Kidney (tissue), 14 donors: Measurements from ENCODE around the gene C19orf47. TPM values are rescaled to one million over a fixed set of nuclear protein-coding genes. Genes with fewer than 3 reads are reported as not detected.

Source experiments
- DNase-seq, 5 donors: peaks; one replicate each; pipeline ENCODE4 v3.0.0-alpha.2; 2013 to 2020
- FAIRE-seq: peaks from 2 replicates; lab custom pipeline; 2012; peaks lifted over from hg19 to GRCh38; lab: Jason Lieb, UNC
- H3K27ac ChIP-seq, 2 donors: one replicate each; pipeline ENCODE4 v1.7.0; 2013; ENCODE audit warnings: low read depth in 2 of 2, low read length in 2 of 2, inconsistent platforms in 1 of 2
- H3K27me3 ChIP-seq: one replicate; pipeline ENCODE4 v1.7.1; 2013; ENCODE audit warnings: low read length, inconsistent platforms; ENCODE audit not compliant: control insufficient read depth, insufficient read depth
- H3K36me3 ChIP-seq, 3 donors: one replicate each; pipeline versions ENCODE4 v1.7.0 to v1.7.1; 2013; ENCODE audit warnings: low read length in 3 of 3, control low read depth in 1 of 3, inconsistent platforms in 1 of 3; ENCODE audit not compliant: insufficient read depth in 3 of 3, control insufficient read depth in 2 of 3
- H3K4me1 ChIP-seq, 3 donors: one replicate each; pipeline versions ENCODE4 v1.7.0 to v1.7.1; 2013; ENCODE audit warnings: low read length in 3 of 3, inconsistent platforms in 1 of 3, low read depth in 1 of 3; ENCODE audit not compliant: control insufficient read depth in 2 of 3, insufficient read depth in 2 of 3
- H3K4me3 ChIP-seq, 3 donors: one replicate each; pipeline versions ENCODE4 v1.7.0 to v1.8.1; 2013; ENCODE audit warnings: low read length in 3 of 3, control low read depth in 1 of 3, inconsistent platforms in 1 of 3
- H3K9ac ChIP-seq, 3 donors: one replicate each; pipeline versions ENCODE4 v1.7.0 to v1.7.1; 2013; ENCODE audit warnings: low read length in 3 of 3, control low read depth in 1 of 3, inconsistent platforms in 1 of 3
- H3K9me3 ChIP-seq, 3 donors: one replicate each; pipeline versions ENCODE4 v1.7.0 to v1.7.1; 2013; ENCODE audit warnings: low read length in 3 of 3, control low read depth in 1 of 3, inconsistent platforms in 1 of 3; ENCODE audit not compliant: control insufficient read depth in 2 of 3, insufficient read depth in 1 of 3
- intact Hi-C: fragments of 100-400 bp; cut with DNase I; formaldehyde crosslinking; loops from one replicate; pipeline ENCODE4 v1.11.1; 2022
- polyA plus RNA-seq: library from polyadenylated mRNA; stranded (reverse); fragments of 350-450 nt; fragmentation: Illumina TruSeq; extraction: RNeasy Lipid Tissue Mini Kit (QIAGEN cat#74804); gene quantifications from one replicate; pipeline ENCODE4 v1.2.3, GENCODE V29; 2014; ENCODE audit warnings: low read depth, low replicate concordance; ENCODE audit not compliant: insufficient read depth
- total RNA-seq: library from RNA; stranded (reverse); fragmentation: NEBNext Ultra II Directional; extraction: Animal tissue kit (Norgen Biotek cat#: 25700); gene quantifications from one replicate; pipeline ENCODE4 v1.2.1, GENCODE V29; 2021
- TF ChIP-seq, protein P1 (sequence below): IDR thresholded peaks from 3 replicates; pipeline ENCODE4 v1.5.1; 2012; ENCODE audit warnings: mild to moderate bottlenecking, moderate library complexity, borderline replicate concordance; ENCODE audit not compliant: insufficient read depth; ENCODE audit errors: extremely low read depth
- donor health status: control.
- donor health status: control.
- donor health status: control.
- donor health status: control.
- donor health status: control.
- donor health status: DM: yes; HTN: yes; CAD: no.
- donor health status: Normal renal cell carcinoma (clear cell type).

The C19orf47 gene
- total and polyA plus RNA-seq, 2 donors from 2014 or later, result 12.9 to 13.0 TPM

DNA sequence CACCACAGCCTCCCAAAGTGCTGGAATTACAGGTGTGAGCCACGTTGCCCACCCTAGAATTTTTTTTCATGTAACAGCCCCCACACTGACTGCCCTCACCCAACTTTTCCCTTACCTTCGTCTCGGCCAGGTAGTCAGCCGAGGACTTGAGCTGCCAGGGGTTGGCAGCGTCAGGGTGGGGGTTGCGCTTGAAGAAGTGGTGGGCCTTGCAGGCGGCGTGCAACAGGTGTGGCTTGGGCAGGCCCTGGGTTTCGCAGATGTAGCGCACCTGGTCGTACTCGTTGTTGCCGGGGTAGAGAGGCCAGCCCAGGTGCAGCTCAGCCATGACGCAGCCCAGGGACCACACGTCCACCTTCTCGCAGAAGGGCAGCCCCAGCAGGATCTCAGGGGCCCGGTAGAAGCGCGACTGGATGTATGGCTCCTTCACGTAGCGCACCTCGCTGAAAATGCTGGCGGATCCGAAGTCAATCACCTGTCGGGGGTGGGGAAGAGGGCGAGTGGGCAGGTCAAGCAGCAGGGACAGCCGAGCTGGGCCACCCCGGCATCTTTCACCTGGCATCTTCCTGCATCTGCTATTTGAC lies 35.6 kb upstream of the C19orf47 start:
- H3K4me1 ChIP-seq, result no peaks in the 10 kb centered on the region
- H3K36me3 ChIP-seq, result peaks cover 0 to 3% (median 2%) of the 10 kb centered on the region in 3 donors
- intact Hi-C loops, result no loop called here
- no peak overlapping the region for H3K27ac ChIP-seq
- H3K27me3 ChIP-seq, result no peaks in the 10 kb centered on the region
- FAIRE-seq, result no peak
- H3K9ac ChIP-seq, result no peak overlapping the region
- no peak for DNase-seq
- TF ChIP-seq, protein P1, sequence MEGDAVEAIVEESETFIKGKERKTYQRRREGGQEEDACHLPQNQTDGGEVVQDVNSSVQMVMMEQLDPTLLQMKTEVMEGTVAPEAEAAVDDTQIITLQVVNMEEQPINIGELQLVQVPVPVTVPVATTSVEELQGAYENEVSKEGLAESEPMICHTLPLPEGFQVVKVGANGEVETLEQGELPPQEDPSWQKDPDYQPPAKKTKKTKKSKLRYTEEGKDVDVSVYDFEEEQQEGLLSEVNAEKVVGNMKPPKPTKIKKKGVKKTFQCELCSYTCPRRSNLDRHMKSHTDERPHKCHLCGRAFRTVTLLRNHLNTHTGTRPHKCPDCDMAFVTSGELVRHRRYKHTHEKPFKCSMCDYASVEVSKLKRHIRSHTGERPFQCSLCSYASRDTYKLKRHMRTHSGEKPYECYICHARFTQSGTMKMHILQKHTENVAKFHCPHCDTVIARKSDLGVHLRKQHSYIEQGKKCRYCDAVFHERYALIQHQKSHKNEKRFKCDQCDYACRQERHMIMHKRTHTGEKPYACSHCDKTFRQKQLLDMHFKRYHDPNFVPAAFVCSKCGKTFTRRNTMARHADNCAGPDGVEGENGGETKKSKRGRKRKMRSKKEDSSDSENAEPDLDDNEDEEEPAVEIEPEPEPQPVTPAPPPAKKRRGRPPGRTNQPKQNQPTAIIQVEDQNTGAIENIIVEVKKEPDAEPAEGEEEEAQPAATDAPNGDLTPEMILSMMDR, result no peak
- H3K4me3 ChIP-seq, result no peak overlapping the region
- no peaks in the 10 kb centered on the region for H3K9me3 ChIP-seq

DNA sequence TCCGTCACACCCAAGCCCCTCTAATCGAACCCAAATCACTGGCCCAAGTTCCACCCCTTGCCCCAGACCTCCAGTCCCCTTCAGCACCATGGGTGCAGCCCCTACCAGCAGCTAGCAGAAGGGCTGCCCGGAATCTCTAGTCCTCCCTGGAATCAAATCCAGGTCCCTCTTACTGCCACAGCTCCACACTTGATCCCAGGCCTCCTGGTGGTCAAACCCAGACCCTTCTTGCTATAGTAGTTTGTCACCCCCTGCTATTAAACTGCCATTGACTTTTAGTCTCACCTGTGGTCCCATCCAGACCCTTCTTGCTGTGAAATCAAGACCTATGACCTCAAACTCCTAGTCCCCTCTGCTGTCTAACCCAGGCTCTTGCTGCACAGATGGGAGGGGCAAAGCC lies 33.1 kb upstream of the C19orf47 start:
- intact Hi-C loops, result no loop called here
- Histone ChIP-seq H3K4me3 (no peak overlapping the region), H3K9me3 (no peaks in the 10 kb centered on the region), H3K27ac (no peak overlapping the region), H3K9ac (no peak overlapping the region), H3K27me3 (no peaks in the 10 kb centered on the region), H3K4me1 (no peaks in the 10 kb centered on the region), H3K36me3 (peaks cover 2 to 8% (median 3%) of the 10 kb centered on the region in 3 donors)
- TF ChIP-seq, protein P1, result no peak
- FAIRE-seq (no peak), DNase-seq (no peak)

DNA sequence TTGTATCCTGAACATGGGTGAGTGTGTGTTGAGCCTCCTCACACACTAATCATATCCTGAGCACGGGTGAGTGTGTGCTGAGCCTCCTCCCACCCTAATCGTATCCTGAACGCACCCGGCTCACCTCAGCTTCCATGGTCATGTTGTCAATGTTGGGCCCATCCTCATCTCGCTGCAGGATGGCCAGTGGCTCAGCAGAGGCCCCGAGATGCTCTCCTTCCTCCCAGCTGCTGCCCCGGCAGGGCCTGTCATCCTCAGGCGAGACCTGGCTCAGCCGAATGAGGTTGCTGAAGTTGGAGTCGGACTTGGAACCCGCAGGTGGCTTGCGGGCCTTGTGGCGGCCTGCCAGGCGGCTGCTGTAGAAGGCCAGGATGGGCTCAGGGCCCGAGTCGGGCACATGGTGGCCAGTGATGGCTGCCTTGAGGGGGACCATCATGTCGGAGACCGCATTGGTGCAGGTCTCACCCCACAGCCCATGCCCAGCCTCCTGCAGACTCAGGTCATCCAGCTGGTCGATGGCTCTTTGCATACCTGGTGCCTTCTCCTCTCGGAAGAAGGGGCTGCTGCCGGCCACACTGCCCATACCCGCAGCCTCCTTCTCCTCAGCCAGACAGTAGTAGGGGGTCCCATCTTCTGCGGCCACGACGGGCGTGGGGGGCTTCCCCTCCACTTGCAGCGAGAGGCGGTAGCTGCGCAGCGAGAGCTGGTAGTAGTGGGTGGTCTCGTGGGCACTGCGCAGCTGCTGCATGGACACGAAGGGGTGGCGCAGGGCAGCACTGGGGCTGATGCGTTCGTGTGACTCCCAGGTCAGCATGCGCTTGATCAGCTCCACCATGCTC lies 32.2 kb upstream of the C19orf47 start:
- Histone ChIP-seq H3K36me3 (peaks cover 2 to 8% (median 3%) of the 10 kb centered on the region in 3 donors), H3K9me3 (no peaks in the 10 kb centered on the region), H3K4me3 (no peak overlapping the region), H3K27me3 (no peaks in the 10 kb centered on the region), H3K27ac (no peak overlapping the region), H3K9ac (no peak overlapping the region), H3K4me1 (no peaks in the 10 kb centered on the region)
- DNase-seq (no peak), FAIRE-seq (no peak)
- intact Hi-C loops, result no loop called here
- TF ChIP-seq, protein P1, result no peak
